Smooth muscle cell (in vitro differentiated cells): ENCODE results near the gene TMEM91. TPM values are rescaled to one million over a fixed set of nuclear protein-coding genes. Genes with fewer than 3 reads are reported as not detected.

ENCODE experiments used
- DNase-seq: peaks from one replicate; lab custom pipeline; 2025; ENCODE audit not compliant: unreplicated experiment; lab: John Stamatoyannopoulos, UW
- H2AFZ ChIP-seq: fragments of 200-600 bp; sonication (generic); 2 replicates; pipeline ENCODE4 v1.6.0; 2016; ENCODE audit warnings: antibody characterized with exemption, low read depth, mild to moderate bottlenecking
- H3F3A ChIP-seq: fragments of 200-600 bp; sonication (generic); 2 replicates; pipeline ENCODE4 v1.6.0; 2017; ENCODE audit warnings: antibody characterized with exemption, low read depth
- H3K27ac ChIP-seq: fragments of 200-600 bp; sonication (generic); 2 replicates; pipeline ENCODE4 v1.5.1; 2016; ENCODE audit warnings: low read depth, mild to moderate bottlenecking
- H3K27me3 ChIP-seq: fragments of 200-600 bp; sonication (generic); 2 replicates; pipeline ENCODE4 v1.6.1; 2016; ENCODE audit warnings: low read depth, mild to moderate bottlenecking
- H3K36me3 ChIP-seq: fragments of 200-600 bp; sonication (generic); 2 replicates; pipeline ENCODE4 v1.5.1; 2016; ENCODE audit warnings: low read depth
- H3K4me1 ChIP-seq: fragments of 200-600 bp; sonication (generic); 2 replicates; pipeline ENCODE4 v1.5.1; 2016; ENCODE audit warnings: low read depth
- H3K4me2 ChIP-seq: fragments of 200-600 bp; sonication (generic); 2 replicates; pipeline ENCODE4 v1.6.0; 2016; ENCODE audit warnings: mild to moderate bottlenecking
- H3K4me3 ChIP-seq: fragments of 200-600 bp; sonication (generic); 2 replicates; pipeline ENCODE4 v1.5.1; 2016; ENCODE audit warnings: mild to moderate bottlenecking
- H3K79me2 ChIP-seq: fragments of 200-600 bp; sonication (generic); 2 replicates; pipeline ENCODE4 v1.6.0; 2016; ENCODE audit warnings: low read depth, mild to moderate bottlenecking
- H3K9ac ChIP-seq: fragments of 200-600 bp; sonication (generic); 2 replicates; pipeline ENCODE4 v1.6.0; 2016; ENCODE audit warnings: low read depth
- H3K9me3 ChIP-seq: fragments of 200-600 bp; sonication (generic); replicated peaks from 2 replicates; pipeline ENCODE4 v1.5.1; 2016; ENCODE audit warnings: low read depth
- H4K20me1 ChIP-seq: fragments of 200-600 bp; sonication (generic); 2 replicates; pipeline ENCODE4 v1.6.0; 2016; ENCODE audit warnings: low read depth
- CTCF ChIP-seq: fragments of 200-600 bp; sonication (generic); IDR thresholded peaks from 2 replicates; pipeline ENCODE4 v1.5.1; 2017; ENCODE audit warnings: borderline replicate concordance, mild to moderate bottlenecking, antibody characterized with exemption; ENCODE audit not compliant: insufficient read depth, poor library complexity, severe bottlenecking
- WGBS: methylation state at CpG from one replicate; pipeline ENCODE4 v1.1.7; 2016; ENCODE audit warnings: low lambda C conversion rate; 5-methylcytosine and 5-hydroxymethylcytosine counted together
- polyA plus RNA-seq: library from polyadenylated mRNA; unstranded; fragments of >200 nt; fragmentation: Nextera tagmentation; extraction: Ambion mirVana; gene quantifications from 2 replicates; pipeline ENCODE4 v1.2.1, GENCODE V29; 2016
- total RNA-seq: library from RNA; depleted of rRNA; stranded (reverse); fragments of >200 nt; gene quantifications from 2 replicates; pipeline ENCODE4 v1.2.3, GENCODE V29; 2014

Gene TMEM91
- total and polyA plus RNA-seq, 2 experiments from 2014 or later, result 11.0 to 24.3 TPM

DNA sequence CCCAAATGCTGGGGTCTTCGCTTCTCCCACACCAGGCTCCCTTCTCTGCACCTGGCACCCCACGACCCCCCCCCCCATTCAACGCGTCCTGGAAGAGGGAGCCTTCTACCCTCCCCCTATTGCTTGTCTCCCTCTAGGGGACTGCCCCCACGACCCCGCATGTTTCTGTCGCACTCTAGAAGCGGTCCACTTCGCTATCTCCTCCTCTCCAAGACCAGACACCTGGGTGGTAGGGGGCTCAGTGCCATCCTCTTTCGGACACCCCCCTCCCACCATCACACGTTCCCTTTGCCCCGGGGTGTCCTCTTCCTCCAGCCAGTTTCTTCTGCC is 24.1 kb upstream of the TMEM91 start:
- Histone ChIP-seq H3K27me3 (no peaks in the 10 kb centered on the region), H4K20me1 (peaks cover 58% of the 10 kb centered on the region), H3K4me1 (no peaks in the 10 kb centered on the region), H3K4me2 (peak overlapping the region; percentile 94), H3K36me3 (peaks cover 3% of the 10 kb centered on the region), H3F3A (peaks cover 18% of the 10 kb centered on the region), H3K79me2 (peaks cover 62% of the 10 kb centered on the region), H3K27ac (no peak overlapping the region), H2AFZ (no peak overlapping the region), H3K9me3 (no peaks in the 10 kb centered on the region), H3K9ac (peak overlapping the region; percentile 83), H3K4me3 (peak overlapping the region; percentile 76)
- no peak for DNase-seq
- no peak for TF ChIP-seq CTCF
- WGBS, result 0% methylated on average over 12 of the region's 12 CpGs

GRCh38 chr19:41352609-41353465 is 23.5 kb upstream of the TMEM91 start:
- peak overlapping the region; percentile 94 for H3K4me2 ChIP-seq
- H4K20me1 ChIP-seq, result peaks cover 52% of the 10 kb centered on the region
- peak overlapping the region; percentile 76 for H3K4me3 ChIP-seq
- H3K36me3 ChIP-seq, result peaks cover 3% of the 10 kb centered on the region
- peaks cover 56% of the 10 kb centered on the region for H3K79me2 ChIP-seq
- peaks cover 18% of the 10 kb centered on the region for H3F3A ChIP-seq
- H3K27me3 ChIP-seq, result no peaks in the 10 kb centered on the region
- peak; percentile 39 for DNase-seq
- H3K9ac ChIP-seq, result peak overlapping the region; percentile 83
- H3K9me3 ChIP-seq, result no peaks in the 10 kb centered on the region
- no peaks in the 10 kb centered on the region for H3K4me1 ChIP-seq
- H3K27ac ChIP-seq, result peak overlapping the region; percentile 57
- TF ChIP-seq CTCF, result peak; percentile 52
- H2AFZ ChIP-seq, result no peak overlapping the region
- 2% methylated on average over 52 of the region's 71 CpGs for WGBS

DNA sequence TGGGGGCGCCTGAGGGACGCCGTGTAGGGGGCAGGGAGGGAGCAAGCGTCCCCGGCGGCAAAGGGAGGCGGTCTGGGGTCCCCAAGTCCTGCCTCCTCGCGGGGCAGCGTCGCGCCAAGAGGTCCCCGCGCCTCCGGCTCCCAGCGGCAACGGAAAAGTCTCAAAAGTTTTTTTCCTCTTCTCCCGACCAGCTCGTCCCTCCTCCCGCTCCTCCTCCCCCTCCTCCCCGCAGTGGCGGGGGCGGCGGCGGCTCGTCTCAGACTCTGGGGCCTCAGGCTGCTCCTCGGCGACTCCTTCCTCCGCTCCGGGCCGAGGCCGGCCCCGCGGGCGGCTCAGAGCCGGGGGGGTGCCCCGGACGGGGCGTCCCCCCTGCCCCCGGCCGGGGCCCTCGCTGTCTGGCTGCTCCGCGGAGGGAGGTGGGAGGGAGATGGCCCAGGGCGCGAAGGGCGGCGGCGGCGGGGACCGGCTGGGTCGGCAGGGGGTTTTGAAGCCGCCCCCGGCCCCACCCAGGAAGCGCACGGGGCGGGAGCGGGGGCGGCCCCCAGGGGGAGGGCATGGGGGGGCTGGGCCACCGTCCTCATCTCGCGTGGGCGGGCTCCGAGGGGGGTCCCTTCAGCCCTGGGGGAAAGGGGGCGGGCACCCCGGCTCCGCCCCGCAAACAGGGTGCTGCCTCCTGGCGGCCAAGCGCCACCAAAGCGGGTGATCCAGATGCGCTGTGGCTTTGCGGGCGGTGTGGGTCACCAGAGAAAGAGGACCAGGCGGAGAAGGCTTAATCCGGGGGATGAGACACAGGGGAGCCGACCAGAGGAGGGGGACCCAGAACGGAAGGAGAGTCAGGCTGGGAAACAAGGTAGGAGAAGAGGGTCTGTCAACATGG is 22.6 kb upstream of the TMEM91 start, which contains the start of gene TGFB1:
TSS of gene TGFB1 (minus strand) at position 457 of the 877 bp plus-strand sequence. CDS start 878 bp downstream, outside the sequence.
- Histone ChIP-seq H3K4me1 (no peaks in the 10 kb centered on the region), H3K4me3 (peak within 1 kb of the TSS; percentile 76), H3K4me2 (peak within 1 kb of the TSS; percentile 94), H3K36me3 (no peaks in the 10 kb centered on the region), H2AFZ (no peak within 1 kb of the TSS), H3K27ac (peak within 1 kb of the TSS; percentile 57), H3F3A (peaks cover 18% of the 10 kb centered on the region), H4K20me1 (peaks cover 44% of the 10 kb centered on the region), H3K79me2 (peaks cover 50% of the 10 kb centered on the region), H3K9me3 (no peaks in the 10 kb centered on the region), H3K9ac (peak within 1 kb of the TSS; percentile 83), H3K27me3 (no peaks in the 10 kb centered on the region)
- DNase-seq, result peak; percentile 97
- TF ChIP-seq CTCF, result peak; percentile 81
- WGBS, result under 1% methylated on average over 27 of the region's 78 CpGs
